NCI-H82 (cell line): ENCODE results near the gene SGCG.
A peak's percentile ranks its signal among the peaks of the same experiment; 100 is the strongest.
"Not testable (repeated sequence)": the region's sequence is repeated elsewhere in the genome, so short reads cannot be mapped to it uniquely, and the experiment has no call there.

Source experiments
- DNase-seq: peaks from one replicate; lab custom pipeline; 2025; lab: John Stamatoyannopoulos, UW

SGCG gene

GRCh38 chr13:23180711-23181110 is at the start of gene SGCG:
TSS of gene SGCG (plus strand) at chr13:23180979. CDS start at chr13:23203695, 22,716 bp downstream.
- no peak for DNase-seq

DNA sequence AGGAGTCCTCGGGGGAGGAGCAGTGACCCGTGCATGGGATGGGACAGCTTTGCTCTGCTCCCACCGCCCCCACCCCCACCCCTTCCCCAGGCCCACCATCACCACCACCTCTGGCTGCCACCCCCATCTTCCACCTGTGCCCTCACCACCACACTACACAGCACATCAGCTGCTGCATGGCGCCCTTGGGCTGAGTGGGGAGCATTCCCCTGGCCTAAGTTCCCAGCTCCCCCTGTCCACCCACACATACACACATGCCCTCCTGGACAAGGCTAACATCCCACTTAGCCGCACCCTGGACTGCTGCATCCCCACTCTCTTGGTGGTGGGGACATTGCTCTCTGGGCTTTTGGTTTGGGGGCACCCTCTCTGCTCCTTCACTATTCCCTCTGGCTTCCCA is 46.2 kb upstream of the SGCG start:
- no peak for DNase-seq

GRCh38 chr13:23140492-23140891 is 40.3 kb upstream of the SGCG start:
- no peak for DNase-seq

DNA sequence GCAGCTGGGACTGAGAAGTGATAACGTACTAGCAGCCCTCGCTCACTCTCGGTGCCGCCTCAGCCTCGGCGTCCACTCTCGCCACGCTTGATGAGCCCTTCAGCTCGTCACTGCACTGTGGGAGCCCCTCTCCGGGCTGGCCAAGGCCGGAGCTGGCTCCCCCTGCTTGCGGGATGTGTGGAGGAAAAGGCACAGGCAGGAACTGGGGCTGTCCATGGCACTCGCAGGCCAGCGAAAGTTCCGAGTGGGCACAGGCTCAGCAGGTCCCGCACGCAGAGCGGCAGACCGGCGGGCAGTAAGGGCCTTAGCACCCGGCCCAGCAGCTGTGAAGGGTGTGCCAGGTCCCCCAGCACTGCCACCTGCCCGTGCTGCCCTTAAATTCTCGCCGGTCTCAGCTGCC is 38.8 kb upstream of the SGCG start:
- DNase-seq: no peak

DNA sequence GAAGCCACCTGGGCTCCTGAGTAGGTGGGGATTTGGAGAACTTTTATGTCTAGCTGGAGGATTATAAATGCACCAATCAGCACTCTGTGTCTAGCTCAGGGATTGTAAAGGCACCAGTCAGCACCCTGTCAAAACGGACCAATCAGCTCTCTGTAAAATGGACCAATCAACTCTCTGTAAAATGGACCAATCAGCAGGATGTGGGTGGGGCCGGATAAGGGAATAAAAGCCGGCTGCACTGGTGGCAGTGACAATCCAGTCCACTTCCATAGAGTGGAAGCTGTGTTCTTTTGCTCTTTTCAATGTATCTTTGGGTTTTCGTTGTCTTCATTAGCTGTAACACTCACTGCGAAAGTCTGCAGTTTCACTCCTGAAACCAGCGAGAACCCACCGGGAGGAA is 38.2 kb upstream of the SGCG start:
- DNase-seq: not testable (repeated sequence)

DNA sequence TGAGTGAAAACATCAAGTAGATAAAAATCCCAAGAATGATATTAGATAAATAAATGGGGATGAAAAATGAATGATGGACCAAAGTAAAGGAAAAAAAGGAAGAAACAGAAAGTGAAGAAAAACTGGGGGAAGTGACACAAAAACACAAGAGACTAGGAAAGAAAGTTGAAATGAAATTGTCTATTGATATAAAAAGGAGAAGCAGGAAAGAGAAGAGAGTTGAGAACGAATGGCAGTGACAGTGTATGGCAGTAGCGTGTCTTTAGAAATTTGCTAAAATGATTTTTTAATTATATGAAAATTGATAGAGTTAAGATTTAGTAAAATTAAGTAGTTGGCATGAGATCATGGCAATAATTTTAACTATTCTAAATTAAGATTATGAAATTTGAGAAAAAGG is 36.3 kb upstream of the SGCG start:
- DNase-seq: no peak

DNA sequence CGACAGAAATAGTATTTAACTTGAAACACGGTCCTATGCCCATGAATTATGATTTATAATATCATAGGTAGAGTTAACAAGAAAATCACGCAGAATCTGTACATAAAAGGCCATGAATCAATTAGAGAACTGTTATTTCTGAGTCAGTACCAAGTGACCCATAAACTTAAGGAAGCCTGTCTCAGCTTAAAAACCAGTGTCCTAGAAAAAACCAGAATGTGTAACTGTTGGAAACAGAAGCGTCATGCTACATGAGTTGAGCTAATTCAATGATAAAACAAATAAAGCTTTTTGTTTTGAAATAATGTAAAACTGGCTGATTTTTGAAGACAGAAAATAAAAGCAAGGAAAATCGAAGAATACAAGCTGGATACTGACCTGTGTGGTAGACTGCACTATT is 34.8 kb upstream of the SGCG start:
- DNase-seq: no peak

DNA sequence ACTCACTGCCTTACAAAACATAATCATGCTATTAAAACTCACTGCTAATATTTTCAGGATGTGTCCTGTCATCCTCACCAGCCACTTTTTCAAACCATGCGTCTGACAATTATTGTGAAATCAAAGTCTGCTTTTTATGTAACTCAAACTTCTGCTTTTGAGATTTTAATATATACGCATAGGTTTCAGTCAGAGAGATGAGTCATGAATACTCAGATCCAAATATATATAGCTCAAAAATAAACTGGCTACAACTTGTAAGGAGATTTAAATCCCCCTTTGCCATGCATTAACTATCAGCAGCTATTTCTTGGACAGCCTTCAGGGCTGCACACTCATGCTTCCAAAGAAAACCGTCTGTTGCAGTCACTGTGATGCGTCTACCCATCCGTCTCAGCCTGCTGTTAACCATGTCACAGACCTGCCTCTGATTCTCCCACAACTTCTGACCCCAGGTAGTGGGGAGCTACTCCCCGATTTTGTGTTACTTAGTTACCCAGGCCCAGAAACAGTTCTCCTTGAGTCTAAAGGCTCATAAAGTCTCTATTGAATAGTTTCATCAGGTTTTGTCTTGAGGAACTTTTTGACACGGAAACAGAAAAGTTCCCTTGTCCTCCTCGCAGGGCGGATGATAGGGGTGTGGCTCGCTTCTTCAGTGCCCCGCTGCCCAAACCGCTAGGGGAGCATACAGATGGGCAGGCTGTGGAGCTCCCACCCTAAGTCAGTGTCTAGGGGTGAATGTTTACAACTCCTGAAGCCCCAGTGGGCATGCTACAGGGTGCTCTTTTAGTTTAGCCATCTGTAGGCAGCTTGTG is 33.8 kb upstream of the SGCG start:
- no peak for DNase-seq

DNA sequence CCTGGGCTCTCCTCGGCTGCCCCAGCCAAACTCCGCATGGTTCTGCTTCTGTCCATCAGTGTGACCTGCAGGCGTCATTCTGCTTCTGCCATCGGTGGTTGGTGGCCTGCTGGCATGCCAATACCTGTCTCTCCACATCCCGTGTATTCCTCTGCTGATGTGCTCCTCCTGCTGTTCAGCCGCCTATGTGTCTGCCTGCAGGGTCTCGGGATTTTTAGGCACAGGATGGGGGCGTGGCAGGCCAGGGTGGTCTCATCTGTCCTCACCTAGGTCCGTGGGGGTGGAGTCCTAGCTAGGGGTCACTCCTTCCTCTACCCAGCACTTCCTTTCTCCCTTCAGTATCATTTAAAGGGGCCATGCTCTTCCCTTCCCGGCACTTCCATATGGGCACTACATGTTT is 33.0 kb upstream of the SGCG start:
- DNase-seq: no peak

DNA sequence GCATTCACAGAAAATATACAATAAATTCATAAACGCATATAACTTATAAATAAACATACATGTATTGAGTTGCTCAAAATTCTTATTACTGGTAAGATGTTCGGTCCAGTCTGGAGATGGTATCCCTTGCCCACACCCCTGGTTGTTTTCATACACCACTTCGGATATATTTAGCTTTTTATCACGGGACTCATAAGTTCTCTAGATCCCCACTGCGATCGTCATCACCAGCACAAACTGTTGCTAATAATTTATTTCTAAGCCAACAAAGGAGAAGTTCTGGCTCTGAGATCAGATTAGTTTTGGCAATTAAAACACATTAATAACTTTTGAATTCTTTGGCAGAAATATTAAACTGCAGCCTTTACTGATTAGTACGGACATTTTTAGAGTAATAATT is 23.0 kb upstream of the SGCG start:
- no peak for DNase-seq

- peak; percentile 34 for DNase-seq
These were observed 21.5 kb upstream of the SGCG start for GRCh38 chr13:23159205-23159759.

GRCh38 chr13:23159760-23160637 is 20.8 kb upstream of the SGCG start:
- DNase-seq: no peak

GRCh38 chr13:23160638-23161480 is 19.9 kb upstream of the SGCG start:
- DNase-seq: peak; percentile 25

- DNase-seq: no peak
These were observed 19.3 kb upstream of the SGCG start for GRCh38 chr13:23161481-23161825.

GRCh38 chr13:23175920-23176319 is 4.9 kb upstream of the SGCG start:
- no peak for DNase-seq

- no peak for DNase-seq
These were observed 1.4 kb downstream of the SGCG start for GRCh38 chr13:23182142-23182541.

DNA sequence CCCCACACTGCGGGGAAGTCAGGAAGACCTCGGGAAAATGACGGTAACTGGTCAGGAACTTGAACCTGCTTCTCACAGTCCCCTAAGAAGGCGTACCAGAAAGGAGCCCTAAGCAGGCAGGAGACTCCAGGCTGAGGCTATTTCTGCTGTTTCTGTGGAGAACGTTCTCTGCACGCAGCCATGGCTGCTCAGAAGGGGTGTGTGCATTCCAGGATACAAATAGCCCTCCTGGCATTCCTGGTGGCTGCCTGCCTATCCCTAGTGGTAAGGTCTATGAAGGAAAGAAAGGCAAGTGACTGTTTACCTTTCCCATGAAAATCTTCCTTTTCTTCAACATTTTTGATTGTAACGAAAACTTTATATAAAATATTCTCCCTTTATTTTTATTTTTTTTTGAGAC is 2.5 kb downstream of the SGCG start:
- no peak for DNase-seq

- DNase-seq: no peak
These were observed 4.8 kb downstream of the SGCG start for GRCh38 chr13:23185542-23185941.

GRCh38 chr13:23201870-23202269 is 21.1 kb downstream of the SGCG start:
- DNase-seq: no peak

DNA sequence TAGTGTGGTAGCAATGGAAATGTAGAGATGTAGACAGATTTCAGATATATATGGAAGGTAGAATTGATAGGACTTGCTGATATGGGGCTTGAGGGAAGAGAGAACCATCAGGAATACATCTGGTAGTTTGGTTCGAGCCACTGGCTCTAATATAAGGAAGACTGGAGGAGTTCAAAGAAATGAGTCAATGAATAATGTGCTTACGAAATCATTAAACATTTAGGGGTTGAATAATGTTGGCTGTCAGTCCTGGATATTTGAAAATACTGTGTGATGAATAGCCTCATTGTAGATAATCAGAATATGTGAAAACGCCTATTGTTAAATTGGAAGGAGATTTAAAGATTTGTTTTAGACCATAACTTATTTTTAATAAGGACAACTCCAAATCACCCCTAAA is 21.6 kb downstream of the SGCG start:
- DNase-seq: no peak

DNA sequence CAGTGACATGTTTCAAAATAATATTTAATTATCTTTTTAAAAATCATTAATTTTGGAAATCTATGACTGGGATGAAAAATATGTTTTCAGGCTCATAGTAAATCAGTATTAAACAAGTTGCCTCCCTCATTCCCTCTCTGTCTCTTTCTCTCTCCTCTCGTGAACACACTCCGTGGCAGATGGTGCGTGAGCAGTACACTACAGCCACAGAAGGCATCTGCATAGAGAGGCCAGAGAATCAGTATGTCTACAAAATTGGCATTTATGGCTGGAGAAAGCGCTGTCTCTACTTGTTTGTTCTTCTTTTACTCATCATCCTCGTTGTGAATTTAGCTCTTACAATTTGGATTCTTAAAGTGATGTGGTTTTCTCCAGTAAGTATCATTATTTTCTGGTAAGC is 22.7 kb downstream of the SGCG start:
- peak; percentile 15 for DNase-seq

- DNase-seq: no peak
These were observed 25.0 kb downstream of the SGCG start for GRCh38 chr13:23205807-23206206.
